GM18505 (cell line): ENCODE data around the gene UBB.
"Not testable (repeated sequence)": the region's sequence is repeated elsewhere in the genome, so short reads cannot be mapped to it uniquely, and the experiment has no call there.

Experiments used
- ATAC-seq: cut with Tn5 transposase; IDR thresholded peaks from one replicate; pipeline ENCODE4 v1.9.1; 2021; ENCODE audit not compliant: unreplicated experiment
- POLR2A ChIP-seq: IDR thresholded peaks from 4 replicates; pipeline ENCODE4 v1.6.1; 2011; ENCODE audit warnings: borderline replicate concordance; ENCODE audit not compliant: insufficient read depth, insufficient read length; ENCODE audit errors: extremely low read depth

The UBB gene

DNA sequence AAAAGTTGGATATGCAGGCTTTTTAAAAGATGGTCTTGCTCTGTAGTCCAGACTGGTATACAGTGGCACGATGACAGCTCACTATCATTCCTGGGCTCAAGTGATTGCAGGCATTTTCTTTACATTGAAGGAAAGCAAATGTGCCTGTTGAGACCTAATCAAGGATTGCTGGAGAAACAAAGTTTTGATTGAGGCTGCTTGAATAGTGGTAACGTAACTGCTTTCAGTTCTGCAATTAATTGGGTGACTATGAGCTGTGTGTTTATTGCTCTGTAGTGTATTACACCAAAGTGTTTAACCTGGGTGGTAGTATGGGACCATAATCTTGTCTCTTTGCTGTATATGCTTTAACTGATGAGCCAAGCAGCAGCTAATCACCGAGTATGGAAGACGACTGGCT, 2.3 kb downstream of the UBB start:
- TF ChIP-seq POLR2A = peak; percentile 29
- ATAC-seq = no peak

DNA sequence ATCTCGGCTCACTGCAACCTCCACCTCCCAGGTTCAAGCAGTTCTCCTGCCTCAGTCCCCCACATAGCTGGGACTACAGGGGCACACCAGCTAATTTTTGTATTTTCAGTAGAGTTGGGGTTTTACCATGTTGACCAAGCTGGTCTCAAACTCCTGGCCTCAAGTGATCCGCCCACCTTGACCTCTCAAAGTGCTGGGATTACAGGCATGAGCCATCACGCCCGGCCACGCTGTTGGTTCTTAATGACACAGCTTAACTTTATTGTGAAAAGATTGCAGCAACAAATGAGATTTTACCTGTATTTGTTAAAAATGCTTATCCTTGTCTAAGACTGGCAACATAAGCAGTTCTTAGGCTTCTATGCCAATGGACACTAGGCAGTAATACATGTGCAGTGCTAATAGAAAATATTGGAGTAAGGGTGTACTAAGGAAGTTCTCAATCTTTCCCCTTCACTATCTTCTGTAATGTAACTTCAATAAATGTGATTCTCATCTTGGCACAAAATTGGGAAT, 2.9 kb downstream of the UBB start:
- no peak for ATAC-seq
- TF ChIP-seq POLR2A = no peak

DNA sequence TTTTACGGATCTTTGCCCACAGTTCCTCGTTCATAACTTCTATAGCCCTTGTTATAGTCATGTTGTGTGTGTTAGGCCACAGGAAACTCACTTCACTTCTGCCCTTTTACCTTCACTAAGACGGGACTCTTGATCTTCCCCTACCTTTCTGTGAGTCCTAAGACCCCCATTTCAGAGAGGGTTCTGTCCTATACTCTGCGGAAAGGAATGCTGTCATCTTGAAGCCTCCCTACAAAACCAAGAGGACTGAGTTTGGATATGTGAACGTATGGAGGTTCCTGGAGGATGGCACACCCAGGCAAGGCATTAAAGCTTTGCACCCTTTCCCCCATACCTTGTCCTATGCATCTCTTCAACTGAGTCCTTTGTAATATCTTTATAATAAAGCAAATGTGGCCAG, 3.7 kb downstream of the UBB start:
- no peak for TF ChIP-seq POLR2A
- no peak for ATAC-seq

DNA sequence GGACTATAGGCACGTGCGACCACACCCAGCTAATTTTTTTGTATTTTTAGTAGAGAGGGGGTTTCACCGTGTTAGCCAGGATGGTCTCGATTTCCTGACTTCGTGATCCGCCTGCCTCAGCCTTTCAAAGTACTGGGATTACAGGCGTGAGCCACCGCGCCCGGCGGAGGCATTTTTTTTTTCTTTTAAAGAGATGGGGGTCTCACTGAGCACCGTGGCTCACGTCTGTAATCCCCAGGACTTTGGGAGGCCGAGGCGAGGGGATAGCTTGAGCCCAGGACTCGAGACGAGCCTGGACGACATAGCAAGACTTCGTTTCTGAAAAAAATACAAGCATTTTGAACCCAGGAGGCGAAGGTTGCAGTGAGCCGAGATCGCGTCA, 5.2 kb downstream of the UBB start:
- not testable (repeated sequence) for ATAC-seq

DNA sequence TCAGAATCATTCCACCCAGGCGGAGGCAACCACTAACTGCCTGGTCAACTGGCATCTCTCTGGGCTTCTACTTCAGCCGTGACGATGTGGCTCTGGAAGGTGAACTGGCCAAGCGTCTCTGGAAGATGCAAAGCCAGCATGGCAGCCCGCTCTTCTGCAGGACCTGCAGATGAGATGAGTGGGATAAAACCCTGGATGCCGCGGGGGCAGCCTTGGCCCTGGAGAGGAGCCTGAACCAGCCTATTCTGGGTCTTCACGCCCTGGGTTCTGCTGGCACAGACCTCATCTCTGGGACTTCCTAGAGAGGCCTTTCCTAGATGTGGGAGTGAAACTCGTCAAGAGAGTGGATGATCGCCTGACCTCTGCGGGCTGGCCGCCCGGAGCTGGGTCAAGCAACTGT, 10.6 kb downstream of the UBB start:
- no peak for ATAC-seq
- no peak for TF ChIP-seq POLR2A

DNA sequence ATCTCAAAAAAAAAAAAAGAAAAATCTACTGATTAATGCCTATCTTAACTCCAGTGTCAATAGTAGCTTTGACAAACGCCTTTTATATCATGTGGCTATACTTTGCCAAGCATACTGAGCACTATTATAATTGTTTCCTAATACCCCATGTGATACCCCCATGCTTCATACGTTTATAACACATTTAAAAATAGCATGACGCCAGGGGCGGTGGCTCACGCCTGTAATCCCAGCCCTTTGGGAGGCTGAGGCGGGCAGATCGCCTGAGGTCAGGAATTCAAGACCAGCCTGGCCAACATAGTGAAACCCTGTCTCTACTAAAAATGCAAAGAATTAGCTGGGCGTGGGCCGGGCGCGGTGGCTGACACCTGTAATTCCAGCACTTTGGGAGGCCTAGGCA, 11.6 kb downstream of the UBB start:
- not testable (repeated sequence) for ATAC-seq

DNA sequence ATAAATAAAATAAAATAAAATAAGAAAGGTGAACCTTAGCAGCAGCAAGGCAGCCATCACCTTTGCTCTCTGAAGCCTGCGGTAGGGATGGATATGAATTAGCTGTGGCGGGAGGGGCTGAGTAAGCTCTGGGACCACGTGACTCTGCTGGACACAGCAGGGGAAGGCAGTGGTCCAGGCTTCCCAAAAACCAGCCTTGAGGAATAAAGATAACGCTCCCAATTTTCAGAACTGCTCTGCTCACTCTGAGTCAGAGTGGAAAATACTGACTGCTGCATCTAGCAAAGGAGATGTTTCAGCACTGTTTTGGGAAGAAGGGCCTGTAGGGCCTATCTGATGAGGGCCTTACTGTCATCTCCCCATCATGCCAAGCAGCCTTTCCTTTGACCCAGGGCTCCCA, 15.0 kb downstream of the UBB start:
- not testable (repeated sequence) for ATAC-seq

DNA sequence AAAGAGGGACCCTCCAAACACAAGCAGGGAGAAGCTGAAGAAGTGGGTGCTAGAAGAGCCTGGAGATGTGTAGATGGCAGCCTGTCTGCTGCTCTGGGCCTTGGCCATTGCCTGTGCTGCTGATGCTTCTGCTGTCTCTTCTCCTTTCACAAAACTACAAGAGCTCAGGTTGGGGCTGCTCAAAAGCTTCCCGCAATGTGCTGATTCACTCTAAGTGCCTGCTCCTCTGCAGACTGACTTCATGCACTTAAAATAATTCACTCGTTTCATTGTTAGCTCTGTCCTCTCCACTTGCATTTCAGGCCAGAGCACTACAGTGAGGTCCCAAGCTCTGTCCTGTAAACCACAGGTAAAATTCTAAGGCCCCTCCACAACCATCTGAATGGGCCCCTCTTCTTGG, 15.8 kb downstream of the UBB start:
- not testable (repeated sequence) for ATAC-seq

DNA sequence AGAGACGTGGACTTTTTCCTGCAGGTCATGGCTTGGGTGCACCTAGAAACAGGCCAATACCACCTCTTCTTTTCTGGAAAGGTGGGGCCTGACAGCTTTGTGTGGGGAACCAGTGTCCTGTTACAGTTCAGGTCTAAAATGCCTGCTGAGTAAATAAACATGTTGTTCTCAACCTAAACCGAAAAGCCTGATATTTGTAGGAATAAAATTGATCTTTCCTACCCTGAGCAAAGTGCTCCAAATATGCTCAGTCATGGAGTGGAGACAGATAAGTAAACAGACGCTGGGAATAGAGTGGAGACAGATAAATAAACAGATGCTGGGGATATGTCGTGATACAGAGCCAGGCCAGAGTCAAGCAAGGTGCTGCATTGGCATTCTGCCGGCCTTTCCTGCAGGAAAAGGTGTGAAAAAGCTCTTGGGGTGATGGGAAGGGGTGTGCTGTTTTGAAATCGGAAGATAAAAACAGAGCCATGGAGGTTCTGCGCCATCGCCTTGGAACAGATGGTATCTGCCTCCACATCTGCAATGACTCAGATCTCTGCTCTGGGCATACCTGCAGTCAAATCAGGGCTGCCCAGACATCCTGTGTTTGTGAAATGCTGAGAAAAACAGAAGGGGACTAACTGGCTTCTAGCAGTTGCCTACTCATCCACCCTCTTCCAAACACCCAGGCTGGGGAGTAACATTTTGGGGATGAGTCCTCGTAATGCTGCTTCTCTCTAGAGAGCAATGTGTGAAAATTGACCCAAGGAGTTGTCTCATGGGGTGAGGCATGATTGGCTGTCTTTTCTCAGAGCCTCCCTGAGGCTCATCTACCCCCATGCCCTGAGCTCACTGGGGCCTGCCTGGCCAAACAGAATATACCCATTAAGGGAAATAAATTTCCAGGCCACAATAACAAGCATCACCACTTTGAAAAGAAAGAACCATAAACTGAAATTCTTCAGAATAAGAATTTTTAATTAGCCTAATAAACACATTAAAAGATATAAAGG, 17.7 kb downstream of the UBB start:
- peak; percentile 90 for ATAC-seq
- no peak for TF ChIP-seq POLR2A

DNA sequence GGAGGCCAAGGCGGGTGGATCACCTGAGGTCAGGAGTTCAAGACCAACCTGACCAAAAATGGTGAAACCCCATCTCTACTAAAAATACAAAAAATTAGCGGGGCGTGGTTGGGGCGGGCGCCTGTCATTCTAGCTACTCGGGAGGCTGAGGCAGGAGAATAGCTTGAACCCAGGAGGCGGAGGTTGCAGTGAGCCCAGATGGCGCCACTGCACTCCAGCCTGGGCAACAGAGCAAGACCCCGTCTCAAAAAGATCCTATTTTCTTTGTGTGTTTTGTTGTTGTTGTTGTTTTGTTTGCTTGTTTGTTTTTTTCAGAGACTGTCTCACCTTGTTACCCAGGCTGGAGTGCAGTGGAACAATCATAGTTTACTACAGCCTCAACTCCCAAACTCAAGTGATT, 23.0 kb downstream of the UBB start:
- not testable (repeated sequence) for ATAC-seq

DNA sequence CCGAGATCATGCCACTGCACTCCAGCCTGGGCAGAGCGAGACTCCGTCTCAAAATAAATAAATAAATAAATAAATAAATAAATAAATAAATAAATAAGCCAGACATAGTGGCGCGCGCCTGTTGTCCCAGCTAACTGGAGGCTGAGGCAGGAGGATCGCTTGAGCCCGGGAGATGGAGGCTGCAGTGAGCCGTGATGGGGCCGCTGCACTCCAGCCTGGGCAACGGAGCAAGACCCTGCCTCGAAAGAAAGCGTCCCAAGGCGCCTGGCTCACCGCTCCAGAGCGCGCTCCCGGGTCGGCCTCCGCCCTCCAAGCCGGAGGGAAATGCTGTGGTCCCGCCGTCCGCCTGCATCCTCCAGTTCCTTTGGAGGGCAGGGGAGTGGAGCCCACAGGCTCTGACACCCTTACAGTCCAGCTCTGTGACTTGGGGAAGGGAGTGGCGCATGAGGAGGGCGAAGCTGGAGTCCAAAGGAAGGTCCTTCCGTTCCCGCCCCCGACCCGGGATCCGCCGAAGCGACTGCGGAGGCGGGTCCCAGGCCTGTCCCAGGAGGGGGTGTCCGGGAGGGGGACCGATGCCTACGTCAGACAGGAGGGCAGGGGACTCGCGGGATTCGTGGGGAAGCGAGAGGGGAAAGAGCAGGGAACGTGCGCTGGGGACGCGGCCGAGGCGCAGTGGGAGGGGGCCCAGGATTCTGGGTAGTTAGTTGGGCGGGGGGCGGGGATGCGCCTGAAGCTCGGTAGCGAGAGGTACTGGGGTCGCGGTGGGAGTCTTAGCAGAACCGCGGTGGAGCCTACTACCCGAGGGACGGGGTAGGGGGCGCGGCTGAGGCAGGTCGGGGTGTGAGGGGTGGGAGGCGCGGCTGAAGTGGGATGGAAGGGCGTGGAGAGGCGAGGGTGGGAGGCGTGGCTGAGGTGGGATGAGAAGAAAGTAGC, 26.1 kb downstream of the UBB start:
- ATAC-seq = no peak
- TF ChIP-seq POLR2A = peak; percentile 27

DNA sequence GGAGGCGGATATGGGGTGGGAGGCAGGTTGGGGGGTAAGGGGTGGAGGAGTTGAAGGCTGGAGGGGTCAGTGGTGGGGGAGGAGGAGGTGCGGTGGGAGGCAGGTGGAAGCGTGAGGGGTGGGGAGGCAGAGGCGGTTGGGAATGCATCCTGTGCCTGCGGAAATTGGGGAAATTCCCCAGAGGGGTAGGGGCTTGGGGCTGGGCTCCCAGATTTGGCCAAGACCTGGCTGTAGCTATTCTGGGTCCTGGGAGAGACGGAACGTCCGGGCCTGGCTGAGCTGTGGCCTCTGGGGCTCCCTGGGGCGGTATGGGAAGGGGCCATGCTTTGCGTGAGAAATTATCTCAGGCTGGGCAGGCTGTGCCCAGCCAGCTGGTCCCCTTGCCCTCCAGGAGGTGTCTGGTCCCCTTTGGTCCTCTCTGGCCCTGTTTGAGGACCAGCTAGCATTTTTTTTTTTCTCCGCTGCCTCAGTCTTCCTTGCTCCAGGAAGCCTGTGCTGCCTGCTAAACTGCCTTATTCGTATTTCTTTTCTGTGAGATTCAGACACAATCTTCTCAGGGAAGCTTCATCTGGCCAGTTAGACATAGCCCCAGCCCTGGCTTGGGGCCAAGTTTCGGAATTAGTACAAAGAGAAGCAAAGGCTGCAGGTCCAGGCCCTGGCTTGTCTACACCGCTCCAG, 27.2 kb downstream of the UBB start:
- peak; percentile 86 for ATAC-seq
- peak; percentile 56 for TF ChIP-seq POLR2A

DNA sequence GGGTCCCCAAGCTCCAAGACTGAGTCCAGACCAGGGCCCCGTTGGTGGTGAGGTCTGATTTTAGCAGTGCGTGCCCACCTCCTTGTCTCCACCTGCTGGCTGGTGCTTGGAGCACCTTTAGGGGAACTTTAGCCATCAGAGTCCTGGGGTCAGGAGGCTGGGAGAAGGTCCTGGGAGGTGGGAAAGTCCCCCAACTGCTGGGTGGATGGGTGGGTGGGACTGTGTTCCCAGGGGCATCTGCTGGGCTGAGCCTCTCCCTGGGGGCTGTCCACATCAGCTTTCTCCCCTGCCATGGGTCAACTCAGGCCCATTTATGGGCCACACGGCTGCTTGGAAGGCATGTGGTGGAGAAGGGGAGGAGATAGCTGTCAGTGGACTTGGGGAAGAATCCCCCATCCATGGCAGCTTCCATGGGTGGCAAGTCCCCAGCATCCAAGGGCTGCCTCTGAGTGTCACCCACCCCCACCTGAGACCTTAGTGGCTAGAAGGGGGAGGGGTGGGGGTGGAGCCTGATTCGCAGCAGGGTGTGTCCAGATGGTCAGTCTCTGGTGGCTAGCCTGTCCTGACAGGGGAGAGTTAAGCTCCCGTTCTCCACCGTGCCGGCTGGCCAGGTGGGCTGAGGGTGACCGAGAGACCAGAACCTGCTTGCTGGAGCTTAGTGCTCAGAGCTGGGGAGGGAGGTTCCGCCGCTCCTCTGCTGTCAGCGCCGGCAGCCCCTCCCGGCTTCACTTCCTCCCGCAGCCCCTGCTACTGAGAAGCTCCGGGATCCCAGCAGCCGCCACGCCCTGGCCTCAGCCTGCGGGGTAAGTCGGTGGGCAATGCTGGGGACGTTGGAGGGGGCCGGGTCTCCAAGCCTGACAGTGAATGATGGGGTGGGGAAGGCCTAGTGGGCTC, 34.4 kb downstream of the UBB start, which contains the start of gene TRPV2:
TSS of gene TRPV2 (plus strand) at position 541 of the 894 bp plus-strand sequence. CDS start 2,098 bp downstream, outside the sequence.
- TF ChIP-seq POLR2A = peak; percentile 62
- ATAC-seq = no peak
